ENCODE results near the gene PANX1. TPM values are rescaled to one million over a fixed set of nuclear protein-coding genes. Genes with fewer than 3 reads are reported as not detected.

The PANX1 gene
- total RNA-seq, 1 donor = 92.4 TPM

- TF ChIP-seq CTCF (IDR thresholded peaks at IDR 0.05; ENCODE audit: insufficient read depth, low read depth, low read length) = no peak
- peak; percentile 91 for DNase-seq (ENCODE audit: low read depth)
These were observed 14.0 kb downstream of the PANX1 start for GRCh38 chr11:94142308-94143281.

GRCh38 chr11:94144216-94144615 is 15.6 kb downstream of the PANX1 start:
- no peak for TF ChIP-seq CTCF (IDR thresholded peaks at IDR 0.05; ENCODE audit: insufficient read depth, low read depth, low read length)
- no peak overlapping the region for H3K4me3 ChIP-seq (ENCODE audit: low read depth, low read length)
- no peak for DNase-seq (ENCODE audit: low read depth)

More at GRCh38 chr11:94142308-94143281, 14.0 kb downstream of the PANX1 start:
- H3K4me3 ChIP-seq (ENCODE audit: low read depth, low read length) = peak overlapping the region; percentile 5

- no peak for DNase-seq (ENCODE audit: low read depth)
- no peak for TF ChIP-seq CTCF (IDR thresholded peaks at IDR 0.05; ENCODE audit: insufficient read depth, low read depth, low read length)
- H3K4me3 ChIP-seq (ENCODE audit: low read depth, low read length) = no peak overlapping the region
These were observed 16.0 kb downstream of the PANX1 start for GRCh38 chr11:94144664-94145063.

GRCh38 chr11:94145431-94145830 is 16.8 kb downstream of the PANX1 start:
- DNase-seq (ENCODE audit: low read depth) = no peak
- no peak overlapping the region for H3K4me3 ChIP-seq (ENCODE audit: low read depth, low read length)
- no peak for TF ChIP-seq CTCF (IDR thresholded peaks at IDR 0.05; ENCODE audit: insufficient read depth, low read depth, low read length)

GRCh38 chr11:94145916-94146315 is 17.3 kb downstream of the PANX1 start:
- no peak overlapping the region for H3K4me3 ChIP-seq (ENCODE audit: low read depth, low read length)
- no peak for DNase-seq (ENCODE audit: low read depth)

GRCh38 chr11:94147433-94147845 is 18.8 kb downstream of the PANX1 start:
- TF ChIP-seq CTCF (IDR thresholded peaks at IDR 0.05; ENCODE audit: insufficient read depth, low read depth, low read length) = no peak
- DNase-seq (ENCODE audit: low read depth) = no peak
- no peak overlapping the region for H3K4me3 ChIP-seq (ENCODE audit: low read depth, low read length)

More at GRCh38 chr11:94145916-94146315, 17.3 kb downstream of the PANX1 start:
- no peak for TF ChIP-seq CTCF (IDR thresholded peaks at IDR 0.05; ENCODE audit: insufficient read depth, low read depth, low read length)

All from fibroblast of villous mesenchyme (primary cell).